Endodermal cell (in vitro differentiated cells): ENCODE measurements around the gene WASHC3. TPM values are rescaled to one million over a fixed set of nuclear protein-coding genes. Genes with fewer than 3 reads are reported as not detected.

Source experiments
- DNase-seq: peaks from one replicate; pipeline ENCODE4 v3.0.0-alpha.2; 2017
- H3K27ac ChIP-seq: 2 replicates; pipeline ENCODE4 v1.5.1; 2013; ENCODE audit warnings: mild to moderate bottlenecking, low read depth, low read length, moderate library complexity
- H3K27me3 ChIP-seq: 2 replicates; pipeline ENCODE4 v1.6.1; 2013; ENCODE audit warnings: mild to moderate bottlenecking, low read length, moderate library complexity; ENCODE audit not compliant: insufficient read depth, control insufficient read depth, poor library complexity, severe bottlenecking
- H3K36me3 ChIP-seq: 2 replicates; pipeline ENCODE4 v1.7.0; 2013; ENCODE audit warnings: mild to moderate bottlenecking, low read length, moderate library complexity; ENCODE audit not compliant: control insufficient read depth, insufficient read depth
- H3K4me1 ChIP-seq: one replicate; pipeline ENCODE4 v1.7.0; 2013; ENCODE audit warnings: low read length; ENCODE audit not compliant: control insufficient read depth, insufficient read depth
- H3K4me3 ChIP-seq: 2 replicates; pipeline ENCODE4 v1.5.1; 2013; ENCODE audit warnings: mild to moderate bottlenecking, low read length, moderate library complexity
- H3K9ac ChIP-seq: 2 replicates; pipeline ENCODE4 v1.6.1; 2013; ENCODE audit warnings: mild to moderate bottlenecking, low read length, moderate library complexity; ENCODE audit not compliant: poor library complexity, severe bottlenecking; ENCODE audit errors: extremely low read depth
- H3K9me3 ChIP-seq: 2 replicates; pipeline ENCODE4 v1.6.1; 2013; ENCODE audit warnings: mild to moderate bottlenecking, low read length, moderate library complexity; ENCODE audit not compliant: control insufficient read depth
- H3K27ac Mint-ChIP-seq: 2 replicates; pipeline ENCODE4 v1.8.0; 2020; ENCODE audit warnings: mixed read lengths
- H3K27me3 Mint-ChIP-seq: 2 replicates; pipeline ENCODE4 v1.8.0; 2021; ENCODE audit warnings: mild to moderate bottlenecking, mixed read lengths; ENCODE audit not compliant: insufficient read depth
- H3K36me3 Mint-ChIP-seq: 2 replicates; pipeline ENCODE4 v1.8.0; 2020; ENCODE audit warnings: low read depth, mixed read lengths
- H3K4me1 Mint-ChIP-seq: 2 replicates; pipeline ENCODE4 v1.8.0; 2020; ENCODE audit warnings: mixed read lengths
- H3K4me3 Mint-ChIP-seq: 2 replicates; pipeline ENCODE4 v1.8.0; 2020; ENCODE audit warnings: mild to moderate bottlenecking, moderate library complexity, mixed read lengths
- H3K9me3 Mint-ChIP-seq: 2 replicates; pipeline ENCODE4 v1.8.0; 2020; ENCODE audit warnings: mild to moderate bottlenecking, mixed read lengths
- WGBS, 2 experiments: methylation state at CpG; one replicate each; pipeline versions ENCODE4 v1.1.5 to v1.1.7; 2013; ENCODE audit warnings: missing lambda C conversion rate in 2 of 2, mixed read lengths in 1 of 2; ENCODE audit not compliant: insufficient coverage in 1 of 2, insufficient read length in 1 of 2; 5-methylcytosine and 5-hydroxymethylcytosine counted together
- total RNA-seq, 2 donors: library from RNA; stranded (reverse); fragmentation: NEBNext Ultra II Directional in 1 of 2; extraction: Animal tissue kit (Norgen Biotek cat#: 25700) in 1 of 2; gene quantifications; 2 replicates in 1 of 2; 3 replicates in 1 of 2; pipeline ENCODE4 v1.2.1, GENCODE V29; 2021
- TF ChIP-seq, protein P1 (sequence below): fragments of 200-600 bp; sonication (generic); conservative IDR thresholded peaks from 2 replicates; pipeline ENCODE4 v1.5.0; 2021; ENCODE audit warnings: antibody characterized with exemption, mild to moderate bottlenecking

The WASHC3 gene
- total RNA-seq, 2 donors from 2014 or later = 18.4 to 18.8 TPM

DNA sequence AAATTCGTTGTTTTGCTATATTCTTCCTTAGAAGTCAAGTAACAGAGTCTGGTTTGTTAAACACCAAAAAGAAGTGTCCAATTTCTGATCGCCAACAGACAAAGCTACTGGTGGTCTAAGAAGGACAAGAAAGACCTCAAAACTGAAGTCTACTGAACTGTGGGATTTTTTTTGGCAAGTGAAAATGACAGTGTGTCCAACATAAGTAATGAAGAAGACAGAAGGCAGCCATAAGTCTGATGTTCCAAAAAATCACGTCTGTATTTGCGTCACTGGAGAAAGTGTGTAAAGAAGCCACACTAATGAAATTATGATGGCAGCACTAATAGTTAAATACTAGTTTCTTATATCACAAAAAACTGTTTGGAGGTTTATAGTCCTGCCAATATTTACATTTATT is 32.6 kb downstream of the WASHC3 start:
- Histone ChIP-seq H3K9ac (no peak overlapping the region), H3K4me1 (peaks cover 8% of the 10 kb centered on the region), H3K4me3 (no peak overlapping the region), H3K27me3 (no peaks in the 10 kb centered on the region), H3K9me3 (no peaks in the 10 kb centered on the region), H3K27ac (no peak overlapping the region), H3K36me3 (peaks cover 5% of the 10 kb centered on the region)
- DNase-seq = no peak
- 89 to 100% methylated on average over 2 to 4 of the region's 4 CpGs for WGBS, 2 experiments
- Mint-ChIP-seq H3K4me3 (no peak overlapping the region), H3K9me3 (no peaks in the 10 kb centered on the region), H3K27me3 (no peaks in the 10 kb centered on the region), H3K27ac (no peak overlapping the region), H3K36me3 (no peaks in the 10 kb centered on the region), H3K4me1 (peaks cover 17% of the 10 kb centered on the region)
- TF ChIP-seq, protein P1, sequence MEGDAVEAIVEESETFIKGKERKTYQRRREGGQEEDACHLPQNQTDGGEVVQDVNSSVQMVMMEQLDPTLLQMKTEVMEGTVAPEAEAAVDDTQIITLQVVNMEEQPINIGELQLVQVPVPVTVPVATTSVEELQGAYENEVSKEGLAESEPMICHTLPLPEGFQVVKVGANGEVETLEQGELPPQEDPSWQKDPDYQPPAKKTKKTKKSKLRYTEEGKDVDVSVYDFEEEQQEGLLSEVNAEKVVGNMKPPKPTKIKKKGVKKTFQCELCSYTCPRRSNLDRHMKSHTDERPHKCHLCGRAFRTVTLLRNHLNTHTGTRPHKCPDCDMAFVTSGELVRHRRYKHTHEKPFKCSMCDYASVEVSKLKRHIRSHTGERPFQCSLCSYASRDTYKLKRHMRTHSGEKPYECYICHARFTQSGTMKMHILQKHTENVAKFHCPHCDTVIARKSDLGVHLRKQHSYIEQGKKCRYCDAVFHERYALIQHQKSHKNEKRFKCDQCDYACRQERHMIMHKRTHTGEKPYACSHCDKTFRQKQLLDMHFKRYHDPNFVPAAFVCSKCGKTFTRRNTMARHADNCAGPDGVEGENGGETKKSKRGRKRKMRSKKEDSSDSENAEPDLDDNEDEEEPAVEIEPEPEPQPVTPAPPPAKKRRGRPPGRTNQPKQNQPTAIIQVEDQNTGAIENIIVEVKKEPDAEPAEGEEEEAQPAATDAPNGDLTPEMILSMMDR = no peak

DNA sequence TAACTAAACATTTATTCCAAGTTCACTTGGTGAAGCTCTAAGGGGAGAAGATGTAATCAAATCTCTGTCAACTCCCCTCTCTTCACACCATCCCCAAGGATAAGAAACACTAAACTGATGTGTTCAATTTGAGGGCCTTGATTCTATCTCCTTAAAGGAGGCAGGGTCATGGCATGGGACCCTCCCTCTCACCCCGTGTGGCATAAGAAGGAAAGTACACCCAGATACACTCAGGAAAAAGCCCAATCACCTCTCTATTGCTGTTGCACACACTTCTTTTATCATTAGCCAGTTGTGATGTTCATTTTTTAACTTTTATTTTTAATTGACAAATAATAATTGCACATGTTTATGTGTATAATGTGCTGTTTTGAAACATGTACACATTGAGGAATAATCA is 35.1 kb downstream of the WASHC3 start:
- Histone ChIP-seq H3K27me3 (no peaks in the 10 kb centered on the region), H3K27ac (no peak overlapping the region), H3K9ac (no peak overlapping the region), H3K36me3 (peaks cover 5% of the 10 kb centered on the region), H3K4me3 (no peak overlapping the region), H3K4me1 (no peaks in the 10 kb centered on the region), H3K9me3 (no peaks in the 10 kb centered on the region)
- peak; percentile 53 for DNase-seq
- TF ChIP-seq, protein P1 = peak; percentile 59
- Mint-ChIP-seq H3K4me3 (no peak overlapping the region), H3K36me3 (no peaks in the 10 kb centered on the region), H3K4me1 (no peaks in the 10 kb centered on the region), H3K9me3 (no peaks in the 10 kb centered on the region), H3K27me3 (no peaks in the 10 kb centered on the region), H3K27ac (no peak overlapping the region)
- 89% methylated on average over 1 of the region's 1 CpG; no CpG with 5 or more reads in 1 of the 2 experiments for WGBS, 2 experiments

DNA sequence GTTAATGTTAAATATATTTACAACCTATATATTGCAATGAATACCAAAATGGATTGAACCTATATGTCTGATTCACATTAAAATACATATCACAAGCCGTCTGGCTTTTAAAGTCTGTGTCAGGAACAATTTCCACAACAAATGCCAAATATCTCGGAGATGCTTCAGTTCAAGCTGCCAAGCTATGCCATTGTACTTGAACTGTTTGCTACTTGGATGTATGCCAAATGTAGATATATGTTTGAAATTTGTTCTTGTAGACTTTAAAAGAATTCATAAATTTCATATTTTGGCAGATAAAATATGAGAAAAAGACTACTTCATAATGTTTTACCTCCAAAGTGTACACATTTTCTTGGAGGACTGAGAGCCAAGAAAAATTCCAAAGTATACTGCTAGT is 37.0 kb downstream of the WASHC3 start:
- Histone ChIP-seq H3K4me1 (no peaks in the 10 kb centered on the region), H3K9ac (no peak overlapping the region), H3K36me3 (peaks cover 5% of the 10 kb centered on the region), H3K9me3 (no peaks in the 10 kb centered on the region), H3K27ac (no peak overlapping the region), H3K4me3 (no peak overlapping the region), H3K27me3 (no peaks in the 10 kb centered on the region)
- no peak overlapping the region for H3K4me3 Mint-ChIP-seq
- TF ChIP-seq, protein P1 = no peak
- 96% methylated on average over 2 of the region's 2 CpGs; no CpG with 5 or more reads in 1 of the 2 experiments for WGBS, 2 experiments
- no peaks in the 10 kb centered on the region for H3K36me3 Mint-ChIP-seq
- no peaks in the 10 kb centered on the region for H3K9me3 Mint-ChIP-seq
- H3K4me1 Mint-ChIP-seq = no peaks in the 10 kb centered on the region
- no peak for DNase-seq
- no peaks in the 10 kb centered on the region for H3K27me3 Mint-ChIP-seq
- no peak overlapping the region for H3K27ac Mint-ChIP-seq
